DOHH2 (cell line): ENCODE data around the gene VWA5B2.

Source experiments
- H3F3A ChIP-seq: fragments of 200-600 bp; sonication (generic), shearing (Covaris generic); 2 replicates; pipeline ENCODE4 v1.6.0; 2016; ENCODE audit warnings: antibody characterized with exemption, mild to moderate bottlenecking; ENCODE audit not compliant: control insufficient read depth, insufficient read depth
- H3K27ac ChIP-seq: fragments of 200-600 bp; sonication (generic); 2 replicates; pipeline ENCODE4 v1.5.1; 2014; ENCODE audit warnings: low read depth, mild to moderate bottlenecking, low read length, moderate library complexity
- H3K27me3 ChIP-seq: fragments of 200-600 bp; sonication (generic); 2 replicates; pipeline ENCODE4 v1.6.1; 2014; ENCODE audit warnings: mild to moderate bottlenecking, low read length, mixed read lengths; ENCODE audit not compliant: control insufficient read depth
- H3K36me3 ChIP-seq: fragments of 200-600 bp; sonication (generic); 2 replicates; pipeline ENCODE4 v1.6.1; 2014; ENCODE audit warnings: mild to moderate bottlenecking, low read length, moderate library complexity, mixed read lengths; ENCODE audit not compliant: control insufficient read depth
- H3K4me1 ChIP-seq: fragments of 200-600 bp; sonication (generic); 2 replicates; pipeline ENCODE4 v1.6.1; 2014; ENCODE audit warnings: mild to moderate bottlenecking, low read length, mixed read lengths; ENCODE audit not compliant: control insufficient read depth
- H3K4me2 ChIP-seq: fragments of 200-600 bp; sonication (generic); 2 replicates; pipeline ENCODE4 v1.6.0; 2014; ENCODE audit warnings: mild to moderate bottlenecking, low read length, moderate library complexity
- H3K4me3 ChIP-seq: fragments of 200-600 bp; sonication (generic); 2 replicates; pipeline ENCODE4 v1.5.1; 2014; ENCODE audit warnings: mild to moderate bottlenecking, low read length, mixed read lengths
- H3K79me2 ChIP-seq: fragments of 200-600 bp; sonication (generic); 2 replicates; pipeline ENCODE4 v1.6.1; 2014; ENCODE audit warnings: mild to moderate bottlenecking, low read length, mixed read lengths; ENCODE audit not compliant: control insufficient read depth
- H3K9me2 ChIP-seq: fragments of 200-600 bp; sonication (generic); replicated peaks from 2 replicates; pipeline ENCODE4 v1.6.1; 2014; ENCODE audit warnings: mild to moderate bottlenecking, low read length, mixed read lengths; ENCODE audit not compliant: control insufficient read depth
- H3K9me3 ChIP-seq: fragments of 200-600 bp; sonication (generic); 2 replicates; pipeline ENCODE4 v1.6.1; 2014; ENCODE audit warnings: antibody characterized with exemption, low read length, mixed read lengths; ENCODE audit not compliant: control insufficient read depth, insufficient read depth
- H4K20me1 ChIP-seq: fragments of 200-600 bp; sonication (generic); 2 replicates; pipeline ENCODE4 v1.6.0; 2014; ENCODE audit warnings: low read depth, mild to moderate bottlenecking, antibody characterized with exemption, low read length, moderate library complexity; ENCODE audit not compliant: control insufficient read depth, insufficient read depth
- CTCF ChIP-seq: fragments of 200-600 bp; sonication (generic); IDR thresholded peaks from one replicate; pipeline ENCODE4 v1.5.1; 2014; ENCODE audit warnings: antibody characterized with exemption, mild to moderate bottlenecking, low read depth, low read length; ENCODE audit not compliant: poor library complexity, severe bottlenecking
- EZH2phosphoT487 ChIP-seq: fragments of 200-600 bp; sonication (generic); IDR thresholded peaks from 2 replicates; pipeline ENCODE4 v1.6.1; 2017; ENCODE audit warnings: borderline replicate concordance, mild to moderate bottlenecking, antibody characterized with exemption, low read length, moderate library complexity, mixed read lengths

Gene VWA5B2

GRCh38 chr3:184209146-184209923 lies 20.1 kb upstream of the VWA5B2 start:
- Histone ChIP-seq H3K9me3 (no peaks in the 10 kb centered on the region), H3K4me3 (no peak overlapping the region), H3K27me3 (peaks cover 22% of the 10 kb centered on the region), H4K20me1 (no peaks in the 10 kb centered on the region), H3K4me2 (no peak overlapping the region), H3K79me2 (no peaks in the 10 kb centered on the region), H3K9me2 (no peaks in the 10 kb centered on the region), H3K4me1 (no peaks in the 10 kb centered on the region), H3F3A (no peaks in the 10 kb centered on the region), H3K36me3 (no peaks in the 10 kb centered on the region), H3K27ac (no peak overlapping the region)
- TF ChIP-seq EZH2phosphoT487: no peak
- TF ChIP-seq CTCF: no peak

GRCh38 chr3:184211297-184211696 lies 18.1 kb upstream of the VWA5B2 start:
- Histone ChIP-seq H3K27me3 (peaks cover 26% of the 10 kb centered on the region), H3K9me2 (no peaks in the 10 kb centered on the region), H3F3A (no peaks in the 10 kb centered on the region), H4K20me1 (no peaks in the 10 kb centered on the region), H3K36me3 (no peaks in the 10 kb centered on the region), H3K79me2 (no peaks in the 10 kb centered on the region), H3K4me3 (no peak overlapping the region), H3K4me1 (no peaks in the 10 kb centered on the region), H3K4me2 (no peak overlapping the region), H3K9me3 (no peaks in the 10 kb centered on the region), H3K27ac (no peak overlapping the region)
- TF ChIP-seq EZH2phosphoT487 (no peak), CTCF (no peak)

- Histone ChIP-seq H3K4me2 (no peak overlapping the region), H3K4me3 (no peak overlapping the region), H4K20me1 (no peaks in the 10 kb centered on the region), H3K4me1 (no peaks in the 10 kb centered on the region), H3K9me2 (no peaks in the 10 kb centered on the region), H3K36me3 (no peaks in the 10 kb centered on the region), H3F3A (no peaks in the 10 kb centered on the region), H3K27ac (no peak overlapping the region), H3K9me3 (no peaks in the 10 kb centered on the region), H3K27me3 (peaks cover 22% of the 10 kb centered on the region), H3K79me2 (no peaks in the 10 kb centered on the region)
- TF ChIP-seq CTCF (no peak), EZH2phosphoT487 (no peak)
Observed at GRCh38 chr3:184211718-184212117, 17.7 kb upstream of the VWA5B2 start.
